Measurements from ENCODE around the gene FASTK. TPM values are rescaled to one million over a fixed set of nuclear protein-coding genes. Genes with fewer than 3 reads are reported as not detected.

The FASTK gene
- total and polyA plus RNA-seq, 12 donors = 65.0 to 246 (median 77.1) TPM

GRCh38 chr7:151095828-151096475, 15.3 kb upstream of the FASTK start:
- H3K4me3 ChIP-seq = no peak overlapping the region
- peaks cover 0 to 18% (median 0%) of the 10 kb centered on the region in 9 donors for H3K36me3 ChIP-seq
- H3K27me3 ChIP-seq = no peaks in the 10 kb centered on the region
- no peak overlapping the region for H3K27ac ChIP-seq
- DNase-seq = no peak
- peaks cover 5 to 62% (median 24%) of the 10 kb centered on the region in 9 donors for H3K4me1 ChIP-seq
- WGBS, 2 donors = 80 to 81% methylated on average over 17 of the region's 17 CpGs
- intact Hi-C loops (cut with DNase I) = no loop called here
- ATAC-seq = no peak
- TF ChIP-seq, protein P1, sequence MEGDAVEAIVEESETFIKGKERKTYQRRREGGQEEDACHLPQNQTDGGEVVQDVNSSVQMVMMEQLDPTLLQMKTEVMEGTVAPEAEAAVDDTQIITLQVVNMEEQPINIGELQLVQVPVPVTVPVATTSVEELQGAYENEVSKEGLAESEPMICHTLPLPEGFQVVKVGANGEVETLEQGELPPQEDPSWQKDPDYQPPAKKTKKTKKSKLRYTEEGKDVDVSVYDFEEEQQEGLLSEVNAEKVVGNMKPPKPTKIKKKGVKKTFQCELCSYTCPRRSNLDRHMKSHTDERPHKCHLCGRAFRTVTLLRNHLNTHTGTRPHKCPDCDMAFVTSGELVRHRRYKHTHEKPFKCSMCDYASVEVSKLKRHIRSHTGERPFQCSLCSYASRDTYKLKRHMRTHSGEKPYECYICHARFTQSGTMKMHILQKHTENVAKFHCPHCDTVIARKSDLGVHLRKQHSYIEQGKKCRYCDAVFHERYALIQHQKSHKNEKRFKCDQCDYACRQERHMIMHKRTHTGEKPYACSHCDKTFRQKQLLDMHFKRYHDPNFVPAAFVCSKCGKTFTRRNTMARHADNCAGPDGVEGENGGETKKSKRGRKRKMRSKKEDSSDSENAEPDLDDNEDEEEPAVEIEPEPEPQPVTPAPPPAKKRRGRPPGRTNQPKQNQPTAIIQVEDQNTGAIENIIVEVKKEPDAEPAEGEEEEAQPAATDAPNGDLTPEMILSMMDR (IDR thresholded peaks at IDR 0.05) = no peak
- H3K9me3 ChIP-seq = no peaks in the 10 kb centered on the region

DNA sequence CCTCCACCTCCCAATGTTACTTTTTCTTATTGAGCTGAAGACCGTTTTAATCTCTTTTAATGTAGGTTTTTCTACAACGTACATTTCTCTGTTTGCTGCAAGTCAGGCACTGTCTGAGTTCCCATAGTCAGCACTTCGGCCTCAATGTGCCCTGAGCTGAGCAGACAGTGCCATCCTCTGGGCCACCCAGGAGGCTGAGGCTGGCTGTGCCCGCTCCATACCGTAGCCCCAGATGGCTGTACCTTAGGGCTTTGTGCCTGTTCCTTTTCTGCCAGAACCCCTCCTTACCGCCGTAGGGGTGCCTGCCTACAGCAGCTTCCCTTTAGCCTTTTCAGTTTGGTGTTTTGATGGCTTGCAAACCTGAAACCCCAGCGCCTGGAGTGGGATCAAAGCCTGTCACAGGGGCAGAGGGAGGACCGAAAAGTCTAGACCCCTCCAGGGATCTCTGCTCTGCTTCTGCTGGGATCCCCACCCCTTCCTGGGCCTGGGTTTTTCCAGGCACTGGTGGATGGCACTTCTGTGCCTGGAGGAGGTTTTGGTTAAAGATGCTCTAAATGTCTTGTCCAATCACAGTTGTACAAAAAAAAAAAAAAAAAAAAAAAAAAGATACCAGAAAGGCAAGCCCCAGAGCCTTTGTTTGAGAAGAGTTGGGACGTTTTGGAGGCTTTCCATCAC, 14.7 kb upstream of the FASTK start:
- H3K9me3 ChIP-seq = no peaks in the 10 kb centered on the region
- WGBS, 2 donors = 75 to 79% methylated on average over 10 of the region's 10 CpGs

DNA sequence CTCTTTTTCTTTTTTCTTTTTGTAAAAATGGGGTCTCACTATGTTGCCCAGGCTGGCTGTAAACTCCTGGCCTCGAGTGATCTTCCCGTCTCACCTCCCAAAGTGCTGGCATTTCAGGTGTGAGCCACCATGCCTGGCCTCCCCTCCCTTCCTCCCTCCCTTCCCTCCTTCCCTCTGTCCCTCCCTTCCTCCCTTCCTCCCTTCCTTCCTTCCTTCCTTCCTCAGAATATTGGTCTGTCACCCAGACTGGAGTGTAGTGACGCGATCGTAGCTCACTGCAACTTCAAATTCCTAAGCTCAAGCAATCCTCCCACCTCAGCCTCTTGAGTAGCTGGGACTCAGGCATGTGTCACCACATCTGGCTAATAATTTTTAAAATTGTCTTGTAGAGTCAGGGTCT, 14.1 kb upstream of the FASTK start:
- Histone ChIP-seq H3K4me3 (no peak overlapping the region), H3K27ac (no peak overlapping the region), H3K27me3 (no peaks in the 10 kb centered on the region), H3K4me1 (peaks cover 15 to 63% (median 31%) of the 10 kb centered on the region in 9 donors), H3K9me3 (no peaks in the 10 kb centered on the region), H3K36me3 (peaks cover 0 to 18% (median 0%) of the 10 kb centered on the region in 9 donors)
- intact Hi-C loops (cut with DNase I) = loop anchor here in 1 of 10 donors (5.0 kb wide), 1 partner anchor 67 kb away; the partner anchor contains the start of gene ABCB8
- no peak for DNase-seq
- WGBS, 2 donors = 69 to 73% methylated on average over 5 of the region's 5 CpGs
- TF ChIP-seq, protein P1 (IDR thresholded peaks at IDR 0.05) = no peak
- ATAC-seq = no peak

More for the DNA sequence above, 14.7 kb upstream of the FASTK start:
- Histone ChIP-seq H3K36me3 (peaks cover 0 to 18% (median 0%) of the 10 kb centered on the region in 9 donors), H3K27ac (no peak overlapping the region), H3K27me3 (no peaks in the 10 kb centered on the region), H3K4me3 (no peak overlapping the region), H3K4me1 (peaks cover 10 to 63% (median 26%) of the 10 kb centered on the region in 9 donors)
- intact Hi-C loops (cut with DNase I) = no loop called here
- ATAC-seq (no peak), DNase-seq (no peak)
- TF ChIP-seq, protein P1 (IDR thresholded peaks at IDR 0.05) = no peak

DNA sequence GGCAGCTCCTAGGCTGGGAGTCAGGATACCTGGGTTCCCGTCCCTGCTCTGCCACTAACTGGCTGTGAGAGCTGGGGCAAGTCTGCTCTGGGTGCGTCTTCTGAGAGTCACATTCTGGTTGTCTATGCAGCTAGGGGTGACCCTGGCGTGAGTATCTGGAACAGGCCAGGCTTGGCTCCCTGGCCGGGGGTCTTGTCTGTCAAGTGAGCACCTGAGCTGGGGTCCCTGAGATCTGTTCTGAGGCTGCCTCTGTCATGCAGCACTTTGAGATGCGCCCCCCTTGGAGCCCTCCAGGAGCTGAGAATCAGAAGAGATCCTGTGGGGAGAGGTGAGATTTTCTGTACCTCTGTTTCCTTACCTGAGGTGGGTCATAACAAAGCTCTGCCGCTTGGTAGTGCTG, 13.1 kb upstream of the FASTK start:
- 94 to 95% methylated on average over 6 of the region's 6 CpGs for WGBS, 2 donors

More for the DNA sequence above, 13.1 kb upstream of the FASTK start:
- ATAC-seq = no peak
- no peaks in the 10 kb centered on the region for H3K9me3 ChIP-seq
- TF ChIP-seq, protein P1 (IDR thresholded peaks at IDR 0.05) = no peak
- no peaks in the 10 kb centered on the region for H3K27me3 ChIP-seq
- peaks cover 0 to 18% (median 0%) of the 10 kb centered on the region in 9 donors for H3K36me3 ChIP-seq
- H3K4me3 ChIP-seq = no peak overlapping the region
- peaks cover 13 to 67% (median 35%) of the 10 kb centered on the region in 9 donors for H3K4me1 ChIP-seq
- intact Hi-C loops (cut with DNase I) = loop anchor here in 1 of 10 donors (5.0 kb wide), 1 partner anchor 66 kb away; the partner anchor contains the start of gene ABCB8
- no peak for DNase-seq
- H3K27ac ChIP-seq = no peak overlapping the region
